ENCODE measurements around the gene SCEL. TPM values are rescaled to one million over a fixed set of nuclear protein-coding genes. Genes with fewer than 3 reads are reported as not detected.

The SCEL gene
- total RNA-seq, 4 donors from 2014 or later, result not detected

- Histone ChIP-seq H3K27ac (no peak overlapping the region), H3K4me1 (no peaks in the 10 kb centered on the region), H3K27me3 (no peaks in the 10 kb centered on the region), H3K36me3 (no peaks in the 10 kb centered on the region), H3K9me3 (no peaks in the 10 kb centered on the region), H3K4me3 (no peak overlapping the region)
- no peak for DNase-seq
- TF ChIP-seq POLR2A (IDR thresholded peaks at IDR 0.05) (no peak), CTCF (IDR thresholded peaks at IDR 0.05) (no peak)
Measured at GRCh38 chr13:77536358-77536757, 852 bp downstream of the SCEL start.

GRCh38 chr13:77537289-77537919, 1.9 kb downstream of the SCEL start:
- H3K4me3 ChIP-seq, result no peak overlapping the region
- H3K27ac ChIP-seq, result no peak overlapping the region
- H3K36me3 ChIP-seq, result no peaks in the 10 kb centered on the region
- H3K27me3 ChIP-seq, result no peaks in the 10 kb centered on the region
- DNase-seq, result no peak
- no peaks in the 10 kb centered on the region for H3K4me1 ChIP-seq
- TF ChIP-seq CTCF (IDR thresholded peaks at IDR 0.05) (no peak), POLR2A (IDR thresholded peaks at IDR 0.05) (no peak)
- no peaks in the 10 kb centered on the region for H3K9me3 ChIP-seq

- H3K4me1 ChIP-seq, result no peaks in the 10 kb centered on the region
- no peaks in the 10 kb centered on the region for H3K9me3 ChIP-seq
- DNase-seq, result no peak
- H3K27ac ChIP-seq, result no peak overlapping the region
- no peaks in the 10 kb centered on the region for H3K27me3 ChIP-seq
- H3K4me3 ChIP-seq, result no peak overlapping the region
- H3K36me3 ChIP-seq, result no peaks in the 10 kb centered on the region
- no peak for TF ChIP-seq POLR2A (IDR thresholded peaks at IDR 0.05)
- TF ChIP-seq CTCF (IDR thresholded peaks at IDR 0.05), result no peak
Measured at GRCh38 chr13:77543711-77544110, 8.2 kb downstream of the SCEL start.

GRCh38 chr13:77544355-77544754, 8.8 kb downstream of the SCEL start:
- DNase-seq, result peak in 1 of 3 donors; percentile 48

GRCh38 chr13:77544758-77545338, 9.3 kb downstream of the SCEL start:
- no peaks in the 10 kb centered on the region for H3K9me3 ChIP-seq
- H3K4me3 ChIP-seq, result no peak overlapping the region
- H3K27ac ChIP-seq, result no peak overlapping the region
- no peaks in the 10 kb centered on the region for H3K4me1 ChIP-seq
- no peaks in the 10 kb centered on the region for H3K36me3 ChIP-seq
- no peak for DNase-seq
- H3K27me3 ChIP-seq, result no peaks in the 10 kb centered on the region
- TF ChIP-seq POLR2A (IDR thresholded peaks at IDR 0.05) (no peak), CTCF (IDR thresholded peaks at IDR 0.05) (no peak)

More at GRCh38 chr13:77544355-77544754, 8.8 kb downstream of the SCEL start:
- TF ChIP-seq POLR2A (IDR thresholded peaks at IDR 0.05), result no peak
- no peak overlapping the region for H3K27ac ChIP-seq
- no peaks in the 10 kb centered on the region for H3K4me1 ChIP-seq
- H3K4me3 ChIP-seq, result no peak overlapping the region
- H3K27me3 ChIP-seq, result no peaks in the 10 kb centered on the region
- H3K9me3 ChIP-seq, result no peaks in the 10 kb centered on the region
- no peaks in the 10 kb centered on the region for H3K36me3 ChIP-seq

- Histone ChIP-seq H3K36me3 (no peaks in the 10 kb centered on the region), H3K27me3 (no peaks in the 10 kb centered on the region), H3K9me3 (no peaks in the 10 kb centered on the region), H3K4me1 (no peaks in the 10 kb centered on the region), H3K27ac (no peak overlapping the region), H3K4me3 (no peak overlapping the region)
- DNase-seq, result no peak
- no peak for TF ChIP-seq POLR2A (IDR thresholded peaks at IDR 0.05)
- TF ChIP-seq CTCF (IDR thresholded peaks at IDR 0.05), result no peak
Measured at GRCh38 chr13:77545626-77546412, 10.3 kb downstream of the SCEL start.

Measured in Peyer's patch (tissue), 4 donors.